ENCODE data around the gene TMEM259.

Gene TMEM259

DNA sequence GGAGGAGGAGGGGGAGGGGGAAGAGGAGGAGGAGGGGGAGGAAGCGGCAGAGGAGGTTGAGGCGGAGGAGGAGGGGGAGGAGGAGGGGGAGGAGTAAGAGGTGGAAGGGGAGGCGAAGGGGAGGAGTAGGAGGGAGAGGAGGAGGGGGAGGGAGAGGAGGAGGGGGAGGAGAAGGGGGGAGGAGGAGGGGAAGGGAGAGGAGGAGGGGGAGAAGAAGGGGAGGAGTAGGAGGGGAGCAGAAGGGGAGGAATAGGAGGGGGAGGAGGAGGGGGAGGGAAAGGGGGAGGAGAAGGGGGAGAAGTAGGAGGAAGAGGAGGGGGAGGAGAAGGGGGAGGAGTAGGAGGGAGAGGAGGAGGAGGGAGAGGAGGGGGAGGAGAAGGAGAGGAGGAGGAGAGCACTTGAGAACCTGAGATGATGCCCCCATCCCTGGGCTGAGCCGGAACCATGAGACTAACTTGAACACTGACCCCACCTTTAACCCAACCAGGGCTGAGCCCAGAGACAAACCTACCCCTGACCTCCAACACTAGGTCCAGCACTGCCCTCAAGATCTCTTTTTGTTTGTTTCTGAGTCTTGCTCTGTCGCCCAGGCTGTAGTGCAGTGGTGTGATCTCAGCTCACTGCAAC lies 31.5 kb upstream of the TMEM259 start:
- Histone ChIP-seq H3K27me3 (replicated peaks; ENCODE audit: control insufficient read depth, insufficient read depth, low read length) (no peaks in the 10 kb centered on the region), H3K36me3 (ENCODE audit: control insufficient read depth, insufficient read depth, low read length) (peaks cover 10% of the 10 kb centered on the region), H3K4me3 (replicated peaks; ENCODE audit: low read depth, low read length) (no peak overlapping the region)
- TF ChIP-seq, protein P1, sequence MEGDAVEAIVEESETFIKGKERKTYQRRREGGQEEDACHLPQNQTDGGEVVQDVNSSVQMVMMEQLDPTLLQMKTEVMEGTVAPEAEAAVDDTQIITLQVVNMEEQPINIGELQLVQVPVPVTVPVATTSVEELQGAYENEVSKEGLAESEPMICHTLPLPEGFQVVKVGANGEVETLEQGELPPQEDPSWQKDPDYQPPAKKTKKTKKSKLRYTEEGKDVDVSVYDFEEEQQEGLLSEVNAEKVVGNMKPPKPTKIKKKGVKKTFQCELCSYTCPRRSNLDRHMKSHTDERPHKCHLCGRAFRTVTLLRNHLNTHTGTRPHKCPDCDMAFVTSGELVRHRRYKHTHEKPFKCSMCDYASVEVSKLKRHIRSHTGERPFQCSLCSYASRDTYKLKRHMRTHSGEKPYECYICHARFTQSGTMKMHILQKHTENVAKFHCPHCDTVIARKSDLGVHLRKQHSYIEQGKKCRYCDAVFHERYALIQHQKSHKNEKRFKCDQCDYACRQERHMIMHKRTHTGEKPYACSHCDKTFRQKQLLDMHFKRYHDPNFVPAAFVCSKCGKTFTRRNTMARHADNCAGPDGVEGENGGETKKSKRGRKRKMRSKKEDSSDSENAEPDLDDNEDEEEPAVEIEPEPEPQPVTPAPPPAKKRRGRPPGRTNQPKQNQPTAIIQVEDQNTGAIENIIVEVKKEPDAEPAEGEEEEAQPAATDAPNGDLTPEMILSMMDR (IDR thresholded peaks at IDR 0.05; ENCODE audit: insufficient read depth, low read length, poor library complexity, severe bottlenecking): no peak
- DNase-seq (ENCODE audit: extremely low read depth, insufficient read length): no peak

DNA sequence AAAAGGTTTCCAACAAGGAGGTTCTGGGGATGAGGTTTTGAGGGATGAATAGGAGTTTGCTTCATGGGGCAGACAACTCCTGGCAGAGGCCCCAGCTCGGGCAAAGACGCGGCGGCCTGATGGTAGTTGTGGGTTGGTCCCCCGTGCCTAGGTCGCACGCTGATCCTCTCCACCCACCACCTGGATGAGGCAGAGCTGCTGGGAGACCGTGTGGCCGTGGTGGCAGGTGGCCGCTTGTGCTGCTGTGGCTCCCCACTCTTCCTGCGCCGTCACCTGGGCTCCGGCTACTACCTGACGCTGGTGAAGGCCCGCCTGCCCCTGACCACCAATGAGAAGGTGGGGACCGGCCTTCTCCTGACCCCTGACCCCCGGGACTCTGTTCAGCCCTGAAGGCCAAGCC lies 30.9 kb upstream of the TMEM259 start:
- TF ChIP-seq, protein P1 (IDR thresholded peaks at IDR 0.05; ENCODE audit: insufficient read depth, low read length, poor library complexity, severe bottlenecking): no peak
- Histone ChIP-seq H3K4me3 (replicated peaks; ENCODE audit: low read depth, low read length) (no peak overlapping the region), H3K27me3 (replicated peaks; ENCODE audit: control insufficient read depth, insufficient read depth, low read length) (no peaks in the 10 kb centered on the region), H3K36me3 (ENCODE audit: control insufficient read depth, insufficient read depth, low read length) (peaks cover 10% of the 10 kb centered on the region)
- DNase-seq (ENCODE audit: extremely low read depth, insufficient read length): no peak

DNA sequence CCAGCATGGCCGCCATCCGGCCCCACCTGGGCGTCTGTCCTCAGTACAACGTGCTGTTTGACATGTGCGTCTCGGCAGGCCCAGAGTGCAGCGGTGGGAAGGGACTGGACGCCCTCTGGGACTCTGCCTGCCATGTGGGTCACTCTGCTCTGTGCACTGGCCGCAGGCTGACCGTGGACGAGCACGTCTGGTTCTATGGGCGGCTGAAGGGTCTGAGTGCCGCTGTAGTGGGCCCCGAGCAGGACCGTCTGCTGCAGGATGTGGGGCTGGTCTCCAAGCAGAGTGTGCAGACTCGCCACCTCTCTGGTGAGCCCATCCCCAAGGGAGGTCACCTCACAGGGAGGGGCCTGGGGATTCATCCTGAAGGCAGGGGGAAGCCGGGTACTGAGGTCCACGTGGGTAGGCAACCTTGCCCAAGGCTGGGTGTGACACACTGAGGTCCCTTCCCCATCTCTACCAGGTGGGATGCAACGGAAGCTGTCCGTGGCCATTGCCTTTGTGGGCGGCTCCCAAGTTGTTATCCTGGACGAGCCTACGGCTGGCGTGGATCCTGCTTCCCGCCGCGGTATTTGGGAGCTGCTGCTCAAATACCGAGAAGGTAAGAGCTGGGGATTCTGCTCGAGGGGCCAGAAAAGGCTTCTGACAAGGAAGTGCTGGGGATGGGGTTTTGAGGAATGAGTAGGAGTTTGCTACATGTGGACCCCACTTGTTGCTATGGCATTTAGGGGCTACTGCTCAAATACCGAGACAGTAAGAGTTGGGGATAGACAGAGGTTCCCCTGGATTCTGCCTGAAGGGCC lies 30.3 kb upstream of the TMEM259 start:
- no peaks in the 10 kb centered on the region for H3K27me3 ChIP-seq (replicated peaks; ENCODE audit: control insufficient read depth, insufficient read depth, low read length)
- DNase-seq (ENCODE audit: extremely low read depth, insufficient read length): no peak
- no peak overlapping the region for H3K4me3 ChIP-seq (replicated peaks; ENCODE audit: low read depth, low read length)
- TF ChIP-seq, protein P1 (IDR thresholded peaks at IDR 0.05; ENCODE audit: insufficient read depth, low read length, poor library complexity, severe bottlenecking): no peak
- peaks cover 9% of the 10 kb centered on the region for H3K36me3 ChIP-seq (ENCODE audit: control insufficient read depth, insufficient read depth, low read length)

DNA sequence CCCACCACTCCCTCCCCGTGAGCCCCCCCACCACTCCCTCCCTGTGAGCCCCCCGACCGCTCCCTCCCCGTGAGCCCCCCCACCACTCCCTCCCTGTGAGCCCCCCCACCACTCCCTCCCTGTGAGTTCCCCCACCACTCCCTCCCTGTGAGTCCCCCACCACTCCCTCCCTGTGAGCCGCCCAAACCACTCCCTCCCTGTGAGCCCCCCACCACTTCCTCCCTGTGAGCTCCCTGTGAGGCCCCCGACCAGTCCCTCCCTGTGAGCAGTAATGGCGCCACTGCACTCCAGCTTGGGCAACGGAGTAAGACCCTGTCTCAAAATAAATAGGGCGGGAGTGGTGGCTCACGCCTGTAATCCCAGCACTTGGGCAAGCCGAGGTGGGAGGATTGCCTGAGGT lies 28.9 kb upstream of the TMEM259 start:
- Histone ChIP-seq H3K36me3 (ENCODE audit: control insufficient read depth, insufficient read depth, low read length) (peaks cover 10% of the 10 kb centered on the region), H3K4me3 (replicated peaks; ENCODE audit: low read depth, low read length) (no peak overlapping the region), H3K27me3 (replicated peaks; ENCODE audit: control insufficient read depth, insufficient read depth, low read length) (no peaks in the 10 kb centered on the region)
- TF ChIP-seq, protein P1 (IDR thresholded peaks at IDR 0.05; ENCODE audit: insufficient read depth, low read length, poor library complexity, severe bottlenecking): no peak
- DNase-seq (ENCODE audit: extremely low read depth, insufficient read length): no peak

DNA sequence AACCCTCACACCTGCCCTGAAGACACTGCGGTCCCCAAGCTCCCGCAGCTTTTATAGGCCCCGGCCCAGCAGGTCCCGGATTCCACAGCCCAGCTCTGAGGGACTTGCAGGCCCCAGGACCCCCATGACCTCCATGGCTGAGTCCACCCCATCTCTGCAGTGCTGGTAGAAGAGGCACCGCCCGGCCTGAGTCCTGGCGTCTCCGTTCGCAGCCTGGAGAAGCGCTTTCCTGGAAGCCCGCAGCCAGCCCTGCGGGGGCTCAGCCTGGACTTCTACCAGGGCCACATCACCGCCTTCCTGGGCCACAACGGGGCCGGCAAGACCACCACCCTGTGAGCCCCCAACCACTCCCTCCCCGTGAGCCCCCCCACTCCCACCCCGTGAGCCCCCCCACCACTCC lies 28.2 kb upstream of the TMEM259 start:
- no peak overlapping the region for H3K4me3 ChIP-seq (replicated peaks; ENCODE audit: low read depth, low read length)
- DNase-seq (ENCODE audit: extremely low read depth, insufficient read length): no peak
- H3K36me3 ChIP-seq (ENCODE audit: control insufficient read depth, insufficient read depth, low read length): peaks cover 11% of the 10 kb centered on the region
- TF ChIP-seq, protein P1 (IDR thresholded peaks at IDR 0.05; ENCODE audit: insufficient read depth, low read length, poor library complexity, severe bottlenecking): no peak
- no peaks in the 10 kb centered on the region for H3K27me3 ChIP-seq (replicated peaks; ENCODE audit: control insufficient read depth, insufficient read depth, low read length)

Data from GM06990 (cell line).